ENCODE results near the gene RASSF5.
A peak's percentile ranks its signal among the peaks of the same experiment; 100 is the strongest.

Gene RASSF5

DNA sequence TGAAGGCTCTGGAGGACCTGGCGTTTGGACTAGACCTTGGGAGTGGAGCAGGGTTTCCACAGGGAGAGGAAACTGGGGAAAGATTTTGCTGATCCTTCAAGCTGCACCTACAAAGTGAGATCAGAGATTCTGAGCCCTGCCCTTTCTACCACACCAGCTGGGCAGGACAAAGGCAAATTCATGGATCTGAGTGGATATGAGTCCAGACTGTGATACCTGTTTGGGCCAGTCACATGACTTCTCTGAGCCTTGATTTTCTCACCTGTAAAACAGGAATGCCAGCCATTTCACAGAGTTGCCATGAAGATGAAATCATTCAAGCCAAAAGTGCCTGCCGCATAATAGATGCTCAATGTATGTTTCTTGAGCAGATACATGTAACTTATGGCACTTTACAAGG is 4.9 kb upstream of the RASSF5 start:
- TF ChIP-seq, protein P1, sequence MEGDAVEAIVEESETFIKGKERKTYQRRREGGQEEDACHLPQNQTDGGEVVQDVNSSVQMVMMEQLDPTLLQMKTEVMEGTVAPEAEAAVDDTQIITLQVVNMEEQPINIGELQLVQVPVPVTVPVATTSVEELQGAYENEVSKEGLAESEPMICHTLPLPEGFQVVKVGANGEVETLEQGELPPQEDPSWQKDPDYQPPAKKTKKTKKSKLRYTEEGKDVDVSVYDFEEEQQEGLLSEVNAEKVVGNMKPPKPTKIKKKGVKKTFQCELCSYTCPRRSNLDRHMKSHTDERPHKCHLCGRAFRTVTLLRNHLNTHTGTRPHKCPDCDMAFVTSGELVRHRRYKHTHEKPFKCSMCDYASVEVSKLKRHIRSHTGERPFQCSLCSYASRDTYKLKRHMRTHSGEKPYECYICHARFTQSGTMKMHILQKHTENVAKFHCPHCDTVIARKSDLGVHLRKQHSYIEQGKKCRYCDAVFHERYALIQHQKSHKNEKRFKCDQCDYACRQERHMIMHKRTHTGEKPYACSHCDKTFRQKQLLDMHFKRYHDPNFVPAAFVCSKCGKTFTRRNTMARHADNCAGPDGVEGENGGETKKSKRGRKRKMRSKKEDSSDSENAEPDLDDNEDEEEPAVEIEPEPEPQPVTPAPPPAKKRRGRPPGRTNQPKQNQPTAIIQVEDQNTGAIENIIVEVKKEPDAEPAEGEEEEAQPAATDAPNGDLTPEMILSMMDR (IDR thresholded peaks at IDR 0.05; ENCODE audit: insufficient read depth, low read depth, low read length, missing control alignments) = no peak
- H3K4me3 ChIP-seq (ENCODE audit: low read length) = no peak overlapping the region
- no peak for DNase-seq (ENCODE audit: low read depth)

- TF ChIP-seq, protein P1 (IDR thresholded peaks at IDR 0.05; ENCODE audit: insufficient read depth, low read depth, low read length, missing control alignments) = no peak
- DNase-seq (ENCODE audit: low read depth) = no peak
- H3K4me3 ChIP-seq (ENCODE audit: low read length) = no peak overlapping the region
Measured at GRCh38 chr1:206502812-206503211, 4.5 kb upstream of the RASSF5 start.

- no peak overlapping the region for H3K4me3 ChIP-seq (ENCODE audit: low read length)
- DNase-seq (ENCODE audit: low read depth) = peak; percentile 92
- TF ChIP-seq, protein P1 (IDR thresholded peaks at IDR 0.05; ENCODE audit: insufficient read depth, low read depth, low read length, missing control alignments) = no peak
Measured at GRCh38 chr1:206503591-206504362, 3.6 kb upstream of the RASSF5 start.

DNA sequence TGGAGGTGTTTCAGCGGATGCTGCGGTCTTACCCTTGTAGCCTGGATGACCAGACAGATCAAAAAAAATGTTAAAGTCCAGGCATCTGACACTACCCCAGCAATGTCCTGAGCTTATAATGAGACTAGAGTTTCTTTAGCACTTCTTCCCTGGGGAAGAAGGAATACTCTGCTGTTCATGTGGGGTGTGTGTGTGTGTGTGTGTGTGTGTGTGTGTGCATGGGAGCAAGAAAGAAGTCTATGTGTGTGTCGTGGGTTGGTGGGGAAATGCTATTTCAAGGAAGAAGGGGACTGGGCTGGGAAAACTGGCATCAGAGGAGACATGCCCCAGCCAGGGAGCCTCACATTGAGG is 3.0 kb upstream of the RASSF5 start:
- TF ChIP-seq, protein P1 (IDR thresholded peaks at IDR 0.05; ENCODE audit: insufficient read depth, low read depth, low read length, missing control alignments) = no peak
- no peak overlapping the region for H3K4me3 ChIP-seq (ENCODE audit: low read length)
- DNase-seq (ENCODE audit: low read depth) = no peak

DNA sequence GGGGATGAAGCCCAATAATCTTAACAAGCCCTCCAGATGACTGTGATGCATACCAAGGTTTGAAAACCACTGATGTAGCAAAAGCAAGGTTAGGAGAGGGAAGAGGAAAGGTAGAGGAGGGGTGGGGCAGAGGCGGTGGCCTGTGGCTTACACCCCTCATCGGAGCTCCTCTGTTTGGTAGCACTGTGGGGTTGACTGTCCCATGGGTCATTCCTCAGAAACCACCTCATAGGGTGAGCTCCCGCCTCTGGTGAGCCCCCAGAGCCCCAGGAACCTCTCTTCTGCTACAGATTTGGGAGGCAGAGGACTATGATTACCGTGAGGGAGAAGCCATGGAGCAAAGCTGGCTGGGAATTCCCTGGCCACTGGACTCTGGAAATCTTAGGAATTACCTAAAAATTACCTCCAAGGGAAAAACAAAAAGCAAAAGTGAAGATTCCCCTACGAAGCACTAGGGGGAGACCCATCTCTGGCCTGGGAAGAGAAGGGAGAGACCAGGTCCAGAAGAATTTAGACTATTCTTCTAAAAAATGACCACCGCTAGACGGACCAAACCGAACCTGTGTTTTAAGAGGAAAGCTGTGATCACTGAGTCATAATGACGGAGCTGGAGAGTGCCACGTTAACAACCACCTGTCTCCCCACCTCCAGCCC is 1.5 kb upstream of the RASSF5 start:
- H3K4me3 ChIP-seq (ENCODE audit: low read length) = no peak overlapping the region
- peak; percentile 40 for DNase-seq (ENCODE audit: low read depth)
- TF ChIP-seq, protein P1 (IDR thresholded peaks at IDR 0.05; ENCODE audit: insufficient read depth, low read depth, low read length, missing control alignments) = peak; percentile 76

- DNase-seq (ENCODE audit: low read depth) = no peak
- TF ChIP-seq, protein P1 (IDR thresholded peaks at IDR 0.05; ENCODE audit: insufficient read depth, low read depth, low read length, missing control alignments) = no peak
- H3K4me3 ChIP-seq (ENCODE audit: low read length) = peak overlapping the region; percentile 62
Measured at GRCh38 chr1:206506405-206507283, 687 bp upstream of the RASSF5 start.

Data from epithelial cell of esophagus (primary cell).